ENCODE measurements around the gene TNK1. TPM values are rescaled to one million over a fixed set of nuclear protein-coding genes. Genes with fewer than 3 reads are reported as not detected.
A peak's percentile ranks its signal among the peaks of the same experiment; 100 is the strongest.

TNK1 gene
- total RNA-seq, 1 experiment from 2014 or later: 6.4 TPM

DNA sequence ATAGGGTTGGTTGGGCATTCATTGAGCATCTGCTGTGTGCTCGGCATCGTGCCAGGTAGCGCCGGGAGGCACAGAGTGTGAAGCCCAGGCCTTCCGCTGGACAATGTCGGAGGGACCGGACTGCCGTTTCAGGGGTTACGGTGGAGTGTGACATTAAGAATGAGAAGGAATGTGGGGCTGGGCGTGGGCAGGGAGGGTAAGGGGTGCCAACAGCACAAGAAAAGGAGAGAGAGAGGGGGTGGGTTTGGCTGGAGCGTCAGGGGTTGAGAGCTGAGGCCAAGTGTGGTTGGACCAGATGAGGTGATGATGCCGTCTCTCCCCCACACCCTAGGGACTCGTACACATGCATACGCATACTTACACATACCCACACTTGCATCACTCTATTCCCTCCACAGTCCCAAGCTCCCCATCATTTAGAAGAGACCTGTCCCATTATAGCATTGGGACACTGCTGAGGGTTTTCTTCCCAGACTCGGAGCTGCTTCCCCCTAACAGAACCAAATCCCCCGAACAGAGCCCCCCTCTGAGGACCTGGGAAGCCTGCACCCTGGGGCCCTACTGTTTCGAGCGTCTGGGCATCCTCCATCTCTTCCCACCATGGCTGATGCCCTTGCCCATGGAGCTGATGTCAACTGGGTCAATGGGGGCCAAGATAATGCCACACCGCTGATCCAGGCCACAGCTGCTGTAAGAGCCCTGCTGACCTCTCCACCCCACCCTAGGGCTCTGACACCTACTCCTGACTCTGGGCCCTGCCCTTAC, 32.2 kb upstream of the TNK1 start:
- H3K36me3 Mint-ChIP-seq (ENCODE audit: insufficient read depth, unreplicated experiment): peaks cover 22% of the 10 kb centered on the region
- no peak for TF ChIP-seq CTCF (IDR thresholded peaks at IDR 0.05; ENCODE audit: unreplicated experiment)

GRCh38 chr17:7351665-7352502, 29.0 kb upstream of the TNK1 start, which contains the start of gene KCTD11:
KCTD11 (plus strand) TSS chr17:7352162.
- peaks cover 17% of the 10 kb centered on the region for H3K4me1 Mint-ChIP-seq (ENCODE audit: insufficient read depth, unreplicated experiment)
- H3K27me3 Mint-ChIP-seq (ENCODE audit: insufficient read depth, unreplicated experiment): no peaks in the 10 kb centered on the region
- peak within 1 kb of the TSS; percentile 85 for H3K4me3 Mint-ChIP-seq (ENCODE audit: unreplicated experiment)
- no peak for TF ChIP-seq CTCF (IDR thresholded peaks at IDR 0.05; ENCODE audit: unreplicated experiment)
- no peaks in the 10 kb centered on the region for H3K9me3 Mint-ChIP-seq (ENCODE audit: unreplicated experiment)
- intact Hi-C loops (cut with micrococcal nuclease): loop anchor here (5.0 to 10.0 kb wide), 2 partner anchors 130 to 333 kb away; partner anchors contain the start of genes POLR2A, SLC35G6, TP53 and WRAP53
- H3K36me3 Mint-ChIP-seq (ENCODE audit: insufficient read depth, unreplicated experiment): peaks cover 24% of the 10 kb centered on the region
- ChIA-PET CTCF (interaction anchor here (0.7 to 6.0 kb wide), 3 partner anchors 62 to 85 kb away, joined by 4 to 57 read pairs (median 8); partner anchors contain the start of gene TMEM102), POLR2A (interaction anchor here (0.6 to 7.3 kb wide), 28 partner anchors 14 to 781 kb away, joined by 3 to 76 read pairs (median 4); partner anchors contain the start of genes ACADVL, ACAP1, DLG4 and GABARAP)
- H3K27ac Mint-ChIP-seq (ENCODE audit: low read depth, unreplicated experiment): peak within 1 kb of the TSS; percentile 93
- DNase-seq (ENCODE audit: unreplicated experiment): peak; percentile 89
- no TSS peak for BruUV-seq (replicated peaks)

More for the DNA sequence above, 32.2 kb upstream of the TNK1 start:
- Mint-ChIP-seq H3K4me3 (ENCODE audit: unreplicated experiment) (no peak overlapping the region), H3K4me1 (ENCODE audit: insufficient read depth, unreplicated experiment) (peaks cover 5% of the 10 kb centered on the region), H3K27ac (ENCODE audit: low read depth, unreplicated experiment) (no peak overlapping the region), H3K27me3 (ENCODE audit: insufficient read depth, unreplicated experiment) (no peaks in the 10 kb centered on the region), H3K9me3 (ENCODE audit: unreplicated experiment) (no peaks in the 10 kb centered on the region)
- no peak for DNase-seq (ENCODE audit: unreplicated experiment)
- intact Hi-C loops (cut with micrococcal nuclease): loop anchor here (5.0 kb wide), 1 partner anchor 301 kb away; no protein-coding TSS in a partner anchor
- POLR2A ChIA-PET: interaction anchor here (0.5 to 5.4 kb wide), 9 partner anchors 19 to 212 kb away, joined by 3 to 54 read pairs (median 4); partner anchors contain the start of genes NEURL4, SENP3 and SLC2A4
- no TSS peak for BruUV-seq (replicated peaks)
- CTCF ChIA-PET: interaction anchor here (0.6 to 1.3 kb wide), 5 partner anchors 14 to 212 kb away, joined by 3 to 4 read pairs (median 3); no protein-coding TSS in a partner anchor

DNA sequence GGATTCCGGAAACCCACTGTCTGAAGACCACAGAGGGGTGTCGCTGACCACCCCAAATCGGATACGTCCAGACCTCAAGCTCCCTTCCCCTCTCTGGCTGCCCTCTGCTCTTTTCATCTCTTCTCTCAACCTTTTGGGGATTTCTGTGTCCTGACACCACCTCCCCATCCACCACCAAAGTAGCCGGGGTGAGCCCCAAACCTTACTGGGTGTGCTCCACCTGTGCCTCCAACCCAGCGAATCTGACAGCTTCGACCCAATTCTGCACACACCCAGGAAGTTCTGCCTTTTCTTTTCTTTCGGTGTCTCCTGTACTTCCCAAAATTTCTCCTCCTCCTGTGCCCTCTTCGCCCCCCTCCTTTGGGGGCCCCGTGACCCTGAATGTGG, 28.4 kb upstream of the TNK1 start:
- ChIA-PET CTCF (interaction anchor here (0.6 to 6.0 kb wide), 5 partner anchors 8 to 161 kb away, joined by 3 to 57 read pairs (median 4); partner anchors contain the start of gene TMEM102), POLR2A (interaction anchor here (0.6 to 7.3 kb wide), 9 partner anchors 23 to 335 kb away, joined by 3 to 76 read pairs (median 10); partner anchors contain the start of genes GPS2, NEURL4, TMEM102 and TMEM256)
- no peaks in the 10 kb centered on the region for H3K9me3 Mint-ChIP-seq (ENCODE audit: unreplicated experiment)
- BruUV-seq (replicated peaks): TSS peak; percentile 56
- intact Hi-C loops (cut with micrococcal nuclease): loop anchor here (5.0 to 10.0 kb wide), 2 partner anchors 130 to 332 kb away; partner anchors contain the start of genes POLR2A, SLC35G6, TP53 and WRAP53
- H3K27me3 Mint-ChIP-seq (ENCODE audit: insufficient read depth, unreplicated experiment): no peaks in the 10 kb centered on the region
- H3K4me3 Mint-ChIP-seq (ENCODE audit: unreplicated experiment): peak overlapping the region; percentile 85
- peak overlapping the region; percentile 93 for H3K27ac Mint-ChIP-seq (ENCODE audit: low read depth, unreplicated experiment)
- DNase-seq (ENCODE audit: unreplicated experiment): no peak
- TF ChIP-seq CTCF (IDR thresholded peaks at IDR 0.05; ENCODE audit: unreplicated experiment): peak; percentile 53
- peaks cover 17% of the 10 kb centered on the region for H3K4me1 Mint-ChIP-seq (ENCODE audit: insufficient read depth, unreplicated experiment)
- peaks cover 24% of the 10 kb centered on the region for H3K36me3 Mint-ChIP-seq (ENCODE audit: insufficient read depth, unreplicated experiment)
